Stimulated activated effector memory CD8-positive, alpha-beta T cell treated with anti-CD3 and anti-CD28 coated beads, Interleukin-12 subunit alpha, Interleukin-12 subunit beta, amount 100 ng/mL, for 72 hours (primary cell): ENCODE measurements around the gene KCNMA1.

ENCODE experiments used
- ATAC-seq: fragments of 150-1000 bp; cut with Tn5 transposase; 2 replicates; pipeline ENCODE4 v1.10.0; 2021
- DNase-seq, 2 donors: peaks; one replicate each; pipeline ENCODE4 v3.0.0; 2021 to 2022; ENCODE audit warnings: low spot score in 2 of 2
- H3K27ac Mint-ChIP-seq: one replicate; pipeline ENCODE4 v1.8.0; 2022; ENCODE audit warnings: mild to moderate bottlenecking, mixed read lengths
- H3K36me3 Mint-ChIP-seq: one replicate; pipeline ENCODE4 v1.8.0; 2022; ENCODE audit warnings: mild to moderate bottlenecking, mixed read lengths
- H3K4me1 Mint-ChIP-seq: one replicate; pipeline ENCODE4 v1.8.0; 2022; ENCODE audit warnings: mixed read lengths
- H3K4me3 Mint-ChIP-seq: one replicate; pipeline ENCODE4 v1.8.0; 2022; ENCODE audit warnings: mild to moderate bottlenecking, mixed read lengths
- H3K9me3 Mint-ChIP-seq: one replicate; pipeline ENCODE4 v1.8.0; 2022; ENCODE audit warnings: mixed read lengths

KCNMA1 gene

GRCh38 chr10:77031531-77032187, 605.9 kb downstream of the KCNMA1 start:
- Mint-ChIP-seq H3K4me1 (no peaks in the 10 kb centered on the region), H3K36me3 (no peaks in the 10 kb centered on the region), H3K27ac (no peak overlapping the region), H3K4me3 (no peak overlapping the region), H3K9me3 (no peaks in the 10 kb centered on the region)
- no peak for DNase-seq
- ATAC-seq = no peak

GRCh38 chr10:77030974-77031373, 606.6 kb downstream of the KCNMA1 start:
- Mint-ChIP-seq H3K4me3 (no peak overlapping the region), H3K36me3 (no peaks in the 10 kb centered on the region), H3K27ac (no peak overlapping the region), H3K4me1 (no peaks in the 10 kb centered on the region), H3K9me3 (no peaks in the 10 kb centered on the region)
- ATAC-seq (no peak), DNase-seq (no peak)

GRCh38 chr10:77029777-77030717, 607.6 kb downstream of the KCNMA1 start:
- no peaks in the 10 kb centered on the region for H3K9me3 Mint-ChIP-seq
- H3K36me3 Mint-ChIP-seq = no peaks in the 10 kb centered on the region
- no peaks in the 10 kb centered on the region for H3K4me1 Mint-ChIP-seq
- no peak overlapping the region for H3K4me3 Mint-ChIP-seq
- ATAC-seq = no peak
- H3K27ac Mint-ChIP-seq = no peak overlapping the region
- DNase-seq = no peak

- DNase-seq = no peak
- Mint-ChIP-seq H3K27ac (no peak overlapping the region), H3K4me3 (no peak overlapping the region), H3K36me3 (no peaks in the 10 kb centered on the region), H3K4me1 (no peaks in the 10 kb centered on the region), H3K9me3 (no peaks in the 10 kb centered on the region)
- no peak for ATAC-seq
Measured at GRCh38 chr10:77028042-77028441, 609.6 kb downstream of the KCNMA1 start.

GRCh38 chr10:77027576-77027975, 610.0 kb downstream of the KCNMA1 start:
- ATAC-seq = no peak
- H3K4me1 Mint-ChIP-seq = no peaks in the 10 kb centered on the region
- H3K9me3 Mint-ChIP-seq = no peaks in the 10 kb centered on the region
- no peak overlapping the region for H3K4me3 Mint-ChIP-seq
- no peak overlapping the region for H3K27ac Mint-ChIP-seq
- no peaks in the 10 kb centered on the region for H3K36me3 Mint-ChIP-seq
- DNase-seq = no peak

GRCh38 chr10:77027141-77027540, 610.5 kb downstream of the KCNMA1 start:
- Mint-ChIP-seq H3K36me3 (no peaks in the 10 kb centered on the region), H3K4me1 (no peaks in the 10 kb centered on the region), H3K27ac (no peak overlapping the region), H3K9me3 (no peaks in the 10 kb centered on the region), H3K4me3 (no peak overlapping the region)
- DNase-seq (no peak), ATAC-seq (no peak)

GRCh38 chr10:77026148-77026547, 611.5 kb downstream of the KCNMA1 start:
- no peaks in the 10 kb centered on the region for H3K4me1 Mint-ChIP-seq
- no peaks in the 10 kb centered on the region for H3K9me3 Mint-ChIP-seq
- no peak overlapping the region for H3K27ac Mint-ChIP-seq
- ATAC-seq (no peak), DNase-seq (no peak)
- H3K4me3 Mint-ChIP-seq = no peak overlapping the region
- H3K36me3 Mint-ChIP-seq = no peaks in the 10 kb centered on the region

GRCh38 chr10:77024461-77024860, 613.1 kb downstream of the KCNMA1 start:
- no peaks in the 10 kb centered on the region for H3K9me3 Mint-ChIP-seq
- ATAC-seq = no peak
- H3K36me3 Mint-ChIP-seq = no peaks in the 10 kb centered on the region
- no peak for DNase-seq
- no peaks in the 10 kb centered on the region for H3K4me1 Mint-ChIP-seq
- H3K27ac Mint-ChIP-seq = no peak overlapping the region
- H3K4me3 Mint-ChIP-seq = no peak overlapping the region

GRCh38 chr10:77023396-77023795, 614.2 kb downstream of the KCNMA1 start:
- DNase-seq (no peak), ATAC-seq (no peak)
- H3K4me3 Mint-ChIP-seq = no peak overlapping the region
- H3K36me3 Mint-ChIP-seq = no peaks in the 10 kb centered on the region
- H3K9me3 Mint-ChIP-seq = no peaks in the 10 kb centered on the region
- H3K27ac Mint-ChIP-seq = no peak overlapping the region
- no peaks in the 10 kb centered on the region for H3K4me1 Mint-ChIP-seq

- no peak for ATAC-seq
- no peaks in the 10 kb centered on the region for H3K4me1 Mint-ChIP-seq
- no peak for DNase-seq
- H3K36me3 Mint-ChIP-seq = no peaks in the 10 kb centered on the region
- no peaks in the 10 kb centered on the region for H3K9me3 Mint-ChIP-seq
- H3K4me3 Mint-ChIP-seq = no peak overlapping the region
- no peak overlapping the region for H3K27ac Mint-ChIP-seq
Measured at GRCh38 chr10:77022671-77023070, 614.9 kb downstream of the KCNMA1 start.

GRCh38 chr10:77021966-77022490, 615.6 kb downstream of the KCNMA1 start:
- DNase-seq = no peak
- H3K27ac Mint-ChIP-seq = no peak overlapping the region
- ATAC-seq = no peak
- H3K36me3 Mint-ChIP-seq = no peaks in the 10 kb centered on the region
- H3K4me1 Mint-ChIP-seq = no peaks in the 10 kb centered on the region
- no peaks in the 10 kb centered on the region for H3K9me3 Mint-ChIP-seq
- H3K4me3 Mint-ChIP-seq = no peak overlapping the region

- H3K36me3 Mint-ChIP-seq = no peaks in the 10 kb centered on the region
- H3K4me3 Mint-ChIP-seq = no peak overlapping the region
- no peak for ATAC-seq
- no peaks in the 10 kb centered on the region for H3K9me3 Mint-ChIP-seq
- H3K4me1 Mint-ChIP-seq = no peaks in the 10 kb centered on the region
- H3K27ac Mint-ChIP-seq = no peak overlapping the region
- DNase-seq = no peak
Measured at GRCh38 chr10:77020426-77021040, 617.1 kb downstream of the KCNMA1 start.

- Mint-ChIP-seq H3K9me3 (no peaks in the 10 kb centered on the region), H3K36me3 (no peaks in the 10 kb centered on the region), H3K27ac (no peak overlapping the region), H3K4me3 (no peak overlapping the region), H3K4me1 (no peaks in the 10 kb centered on the region)
- DNase-seq = no peak
- no peak for ATAC-seq
Measured at GRCh38 chr10:77016855-77017254, 620.8 kb downstream of the KCNMA1 start.

GRCh38 chr10:77016278-77016815, 621.3 kb downstream of the KCNMA1 start:
- DNase-seq = no peak
- Mint-ChIP-seq H3K9me3 (no peaks in the 10 kb centered on the region), H3K4me3 (no peak overlapping the region), H3K4me1 (no peaks in the 10 kb centered on the region), H3K27ac (no peak overlapping the region), H3K36me3 (no peaks in the 10 kb centered on the region)
- no peak for ATAC-seq

- no peak for DNase-seq
- Mint-ChIP-seq H3K4me1 (no peaks in the 10 kb centered on the region), H3K9me3 (no peaks in the 10 kb centered on the region), H3K4me3 (no peak overlapping the region), H3K27ac (no peak overlapping the region), H3K36me3 (no peaks in the 10 kb centered on the region)
- no peak for ATAC-seq
Measured at GRCh38 chr10:77015360-77015759, 622.2 kb downstream of the KCNMA1 start.
